Measurements from ENCODE around the gene C2orf49.

Gene C2orf49

DNA sequence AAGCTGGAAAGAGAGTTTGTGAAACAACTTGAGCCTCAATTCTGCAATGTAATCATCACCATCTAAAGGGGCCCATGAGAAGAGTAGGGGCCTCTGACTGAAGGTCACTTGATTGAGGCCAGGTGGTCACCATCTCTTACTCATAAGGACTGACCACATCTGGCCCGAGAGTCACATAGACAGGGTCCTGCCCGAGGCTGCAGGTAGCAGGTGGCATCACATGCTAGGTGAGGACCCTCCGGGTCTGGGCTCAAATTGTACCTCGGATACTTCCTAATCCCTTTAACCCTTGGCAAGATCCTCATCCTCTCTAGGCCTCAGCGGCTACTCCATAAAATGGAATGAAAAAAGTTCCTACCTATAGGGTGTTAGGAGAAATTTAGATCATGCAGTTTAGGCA lies 44.8 kb downstream of the C2orf49 start:
- H3K4me1 ChIP-seq = peaks cover 0 to 61% (median 18%) of the 10 kb centered on the region in 4 donors
- no peaks in the 10 kb centered on the region for H3K27me3 ChIP-seq
- peak in 1 of 2 donors; percentile 35 for DNase-seq
- peaks cover 18 to 42% (median 38%) of the 10 kb centered on the region in 3 donors for H3K36me3 ChIP-seq
- intact Hi-C loops (cut with DNase I; ENCODE audit: low total_unique reads) = no loop called here
- no peak overlapping the region for H3K4me3 ChIP-seq
- peak overlapping the region in 1 of 2 donors; percentile 67 for H3K27ac ChIP-seq
- TF ChIP-seq, protein P1, sequence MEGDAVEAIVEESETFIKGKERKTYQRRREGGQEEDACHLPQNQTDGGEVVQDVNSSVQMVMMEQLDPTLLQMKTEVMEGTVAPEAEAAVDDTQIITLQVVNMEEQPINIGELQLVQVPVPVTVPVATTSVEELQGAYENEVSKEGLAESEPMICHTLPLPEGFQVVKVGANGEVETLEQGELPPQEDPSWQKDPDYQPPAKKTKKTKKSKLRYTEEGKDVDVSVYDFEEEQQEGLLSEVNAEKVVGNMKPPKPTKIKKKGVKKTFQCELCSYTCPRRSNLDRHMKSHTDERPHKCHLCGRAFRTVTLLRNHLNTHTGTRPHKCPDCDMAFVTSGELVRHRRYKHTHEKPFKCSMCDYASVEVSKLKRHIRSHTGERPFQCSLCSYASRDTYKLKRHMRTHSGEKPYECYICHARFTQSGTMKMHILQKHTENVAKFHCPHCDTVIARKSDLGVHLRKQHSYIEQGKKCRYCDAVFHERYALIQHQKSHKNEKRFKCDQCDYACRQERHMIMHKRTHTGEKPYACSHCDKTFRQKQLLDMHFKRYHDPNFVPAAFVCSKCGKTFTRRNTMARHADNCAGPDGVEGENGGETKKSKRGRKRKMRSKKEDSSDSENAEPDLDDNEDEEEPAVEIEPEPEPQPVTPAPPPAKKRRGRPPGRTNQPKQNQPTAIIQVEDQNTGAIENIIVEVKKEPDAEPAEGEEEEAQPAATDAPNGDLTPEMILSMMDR (IDR thresholded peaks at IDR 0.05) = no peak
- H3K9me3 ChIP-seq = no peaks in the 10 kb centered on the region

GRCh38 chr2:105383432-105384166 lies 46.3 kb downstream of the C2orf49 start:
- H3K36me3 ChIP-seq = peaks cover 18 to 37% (median 31%) of the 10 kb centered on the region in 3 donors

DNA sequence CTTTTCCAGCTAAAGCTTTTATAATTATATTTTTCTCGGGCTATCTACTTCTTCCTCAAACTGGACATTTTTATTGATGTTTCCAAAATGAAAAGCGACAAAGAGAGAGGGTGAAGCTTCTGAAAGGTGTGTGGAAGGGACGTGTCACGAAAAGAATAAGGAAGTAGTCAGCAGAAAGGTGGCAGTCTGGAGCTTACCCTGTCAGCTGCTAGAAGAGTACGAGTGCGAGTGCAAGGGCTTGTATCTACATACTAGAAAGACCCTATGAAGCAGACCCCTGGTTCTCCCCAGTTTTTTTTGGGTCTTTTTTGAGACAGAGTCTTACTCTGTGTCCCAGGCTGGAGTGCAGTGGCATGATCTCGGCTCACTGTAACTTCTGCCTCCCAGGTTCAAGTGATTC lies 46.9 kb downstream of the C2orf49 start:
- Histone ChIP-seq H3K36me3 (peaks cover 18 to 37% (median 31%) of the 10 kb centered on the region in 3 donors), H3K27me3 (no peaks in the 10 kb centered on the region), H3K9me3 (no peaks in the 10 kb centered on the region), H3K27ac (peak overlapping the region in 1 of 2 donors; percentile 45), H3K4me3 (no peak overlapping the region), H3K4me1 (peaks cover 0 to 60% (median 26%) of the 10 kb centered on the region in 4 donors)
- TF ChIP-seq, protein P1 (IDR thresholded peaks at IDR 0.05) = no peak
- DNase-seq = peak in 1 of 2 donors; percentile 28
- intact Hi-C loops (cut with DNase I; ENCODE audit: low total_unique reads) = no loop called here

More at GRCh38 chr2:105383432-105384166, 46.3 kb downstream of the C2orf49 start:
- DNase-seq = peak in 1 of 2 donors; percentile 48
- intact Hi-C loops (cut with DNase I; ENCODE audit: low total_unique reads) = no loop called here
- Histone ChIP-seq H3K4me1 (peaks cover 0 to 59% (median 21%) of the 10 kb centered on the region in 4 donors), H3K9me3 (no peaks in the 10 kb centered on the region), H3K27ac (peak overlapping the region; percentile 27 to 45), H3K27me3 (no peaks in the 10 kb centered on the region), H3K4me3 (no peak overlapping the region)
- TF ChIP-seq, protein P1 (IDR thresholded peaks at IDR 0.05) = no peak

- H3K27ac ChIP-seq = no peak overlapping the region
- peaks cover 0 to 60% (median 30%) of the 10 kb centered on the region in 4 donors for H3K4me1 ChIP-seq
- no peaks in the 10 kb centered on the region for H3K9me3 ChIP-seq
- DNase-seq = no peak
- TF ChIP-seq, protein P1 (IDR thresholded peaks at IDR 0.05) = no peak
- intact Hi-C loops (cut with DNase I; ENCODE audit: low total_unique reads) = no loop called here
- H3K4me3 ChIP-seq = no peak overlapping the region
- H3K36me3 ChIP-seq = peaks cover 18 to 37% (median 31%) of the 10 kb centered on the region in 3 donors
- H3K27me3 ChIP-seq = no peaks in the 10 kb centered on the region
Measured at GRCh38 chr2:105384861-105385260, 47.5 kb downstream of the C2orf49 start.

- H3K27me3 ChIP-seq = no peaks in the 10 kb centered on the region
- TF ChIP-seq, protein P1 (IDR thresholded peaks at IDR 0.05) = no peak
- no peaks in the 10 kb centered on the region for H3K9me3 ChIP-seq
- peaks cover 18 to 37% (median 31%) of the 10 kb centered on the region in 3 donors for H3K36me3 ChIP-seq
- H3K27ac ChIP-seq = no peak overlapping the region
- no peak overlapping the region for H3K4me3 ChIP-seq
- intact Hi-C loops (cut with DNase I; ENCODE audit: low total_unique reads) = no loop called here
- peaks cover 0 to 60% (median 23%) of the 10 kb centered on the region in 4 donors for H3K4me1 ChIP-seq
- peak in 1 of 2 donors; percentile 51 for DNase-seq
Measured at GRCh38 chr2:105385731-105386540, 48.6 kb downstream of the C2orf49 start.
